Measurements from ENCODE around the gene HSD3B1. TPM values are rescaled to one million over a fixed set of nuclear protein-coding genes. Genes with fewer than 3 reads are reported as not detected.
A peak's percentile ranks its signal among the peaks of the same experiment; 100 is the strongest.

The HSD3B1 gene
- total and polyA plus RNA-seq, 9 of the 15 experiments (the other 6 are each of a cell fraction or from before 2014, with no cell fraction given), result not detected

- no peaks in the 10 kb centered on the region for H3K27me3 ChIP-seq (ENCODE audit: control insufficient read depth in 2 of 2, insufficient read depth in 2 of 2, low read length in 2 of 2)
- no peak overlapping the region for H3K27ac ChIP-seq (ENCODE audit: extremely low read depth, low read depth, low read length)
- intact Hi-C loops (cut with micrococcal nuclease) (loop anchor here (1.0 kb wide), 3 partner anchors 64 to 114 kb away; partner anchors contain the start of gene ZNF697), in situ Hi-C loops (cut with MboI) (no loop called here)
- H3K9me3 ChIP-seq (replicated peaks; ENCODE audit: control insufficient read depth, insufficient read depth, low read depth, low read length), result no peaks in the 10 kb centered on the region
- ChIA-PET POLR2A (no interaction called here), CTCF (ENCODE audit: low intra/inter-chr PET ratio) (no interaction called here)
- WGBS (ENCODE audit: insufficient coverage, low coverage, missing lambda C conversion rate), result 10% methylated on average over 4 of the region's 4 CpGs
- ATAC-seq (peak; percentile 99), DNase-seq (ENCODE audit: extremely low read depth in 1 of 4, low spot score in 3 of 4) (peak; percentile 26 to 81 (median 44)), FAIRE-seq (peak; percentile 91)
- no peak overlapping the region for H3K9ac ChIP-seq (ENCODE audit: insufficient read depth in 1 of 2, low read depth in 2 of 2, low read length in 2 of 2)
- H3K9me1 ChIP-seq (ENCODE audit: control insufficient read depth, insufficient read depth, low read length), result no peaks in the 10 kb centered on the region
- no peak overlapping the region for H2AFZ ChIP-seq (ENCODE audit: low read depth, low read length)
- no peaks in the 10 kb centered on the region for H4K20me1 ChIP-seq (replicated peaks; ENCODE audit: control insufficient read depth, insufficient read depth, low read length)
- no TSS peak for BruUV-seq (replicated peaks)
- no peak overlapping the region for H3K4me3 ChIP-seq
- H3K4me2 ChIP-seq (ENCODE audit: insufficient read depth, low read length), result no peak overlapping the region
- no peaks in the 10 kb centered on the region for H3K79me2 ChIP-seq (ENCODE audit: control insufficient read depth, insufficient read depth, low read length)
- H3K36me3 ChIP-seq (ENCODE audit: control insufficient read depth, insufficient read depth, low read length), result no peaks in the 10 kb centered on the region
- no peaks in the 10 kb centered on the region; a peak in 1 of 5 replicates for H3K4me1 ChIP-seq (replicated peaks in 1 of 2; ENCODE audit: control insufficient read depth in 2 of 2, insufficient read depth in 2 of 2, low read length in 2 of 2)
- TF ChIP-seq MECOM (CRISPR knock-in tag; IDR thresholded peaks at IDR 0.05), result no peak
- TF ChIP-seq SMARCA4 (IDR thresholded peaks at IDR 0.05), result no peak
- TF ChIP-seq ZNF639 (CRISPR knock-in tag; conservative IDR thresholded peaks at IDR 0.05 in 1 of 2, IDR thresholded peaks at IDR 0.05 in 1 of 2), result no peak
- TF ChIP-seq CTCF (IDR thresholded peaks at IDR 0.05 in 2 of 3, conservative IDR thresholded peaks at IDR 0.05 in 1 of 3; ENCODE audit: insufficient read depth in 2 of 3, low read depth in 1 of 3, low read length in 3 of 3), result peak; percentile 67 to 79 (median 69)
- no peak for TF ChIP-seq NCOA2 (IDR thresholded peaks at IDR 0.05; ENCODE audit: partially characterized antibody in 2 of 2)
- TF ChIP-seq RBM25 (IDR thresholded peaks at IDR 0.05; ENCODE audit: low read depth, low read length, severe bottlenecking), result no peak
- no peak for TF ChIP-seq CEBPZ (IDR thresholded peaks at IDR 0.05; ENCODE audit: borderline replicate concordance, low read depth, low read length)
- TF ChIP-seq BRF2 (IDR thresholded peaks at IDR 0.05; ENCODE audit: borderline replicate concordance, insufficient read depth, insufficient read length), result no peak
- no peak for TF ChIP-seq NCOA4 (IDR thresholded peaks at IDR 0.05; ENCODE audit: partially characterized antibody)
- no peak for TF ChIP-seq ELF4 (CRISPR knock-in tag; IDR thresholded peaks at IDR 0.05)
- no peak for TF ChIP-seq MYBL2 (IDR thresholded peaks at IDR 0.05; ENCODE audit: low read depth)
- TF ChIP-seq MYBL2 (CRISPR knock-in tag; IDR thresholded peaks at IDR 0.05; ENCODE audit: borderline replicate concordance), result no peak
- peak; percentile 61 to 76 for TF ChIP-seq RAD21 (CRISPR knock-in tag; conservative IDR thresholded peaks at IDR 0.05 in 1 of 2, IDR thresholded peaks at IDR 0.05 in 1 of 2)
- TF ChIP-seq SMC3 (conservative IDR thresholded peaks at IDR 0.05; ENCODE audit: insufficient read depth, low read depth, low read length), result peak; percentile 23; the same call in 1 of the 2 replicates
Observed at GRCh38 chr1:119549719-119550132, 42.7 kb downstream of the HSD3B1 start.
